Measurements from ENCODE around the gene ABCG1.

Gene ABCG1

GRCh38 chr21:42233067-42233961 is 14.4 kb downstream of the ABCG1 start:
- DNase-seq = no peak

GRCh38 chr21:42234041-42234440 is 15.1 kb downstream of the ABCG1 start:
- no peak for DNase-seq

DNA sequence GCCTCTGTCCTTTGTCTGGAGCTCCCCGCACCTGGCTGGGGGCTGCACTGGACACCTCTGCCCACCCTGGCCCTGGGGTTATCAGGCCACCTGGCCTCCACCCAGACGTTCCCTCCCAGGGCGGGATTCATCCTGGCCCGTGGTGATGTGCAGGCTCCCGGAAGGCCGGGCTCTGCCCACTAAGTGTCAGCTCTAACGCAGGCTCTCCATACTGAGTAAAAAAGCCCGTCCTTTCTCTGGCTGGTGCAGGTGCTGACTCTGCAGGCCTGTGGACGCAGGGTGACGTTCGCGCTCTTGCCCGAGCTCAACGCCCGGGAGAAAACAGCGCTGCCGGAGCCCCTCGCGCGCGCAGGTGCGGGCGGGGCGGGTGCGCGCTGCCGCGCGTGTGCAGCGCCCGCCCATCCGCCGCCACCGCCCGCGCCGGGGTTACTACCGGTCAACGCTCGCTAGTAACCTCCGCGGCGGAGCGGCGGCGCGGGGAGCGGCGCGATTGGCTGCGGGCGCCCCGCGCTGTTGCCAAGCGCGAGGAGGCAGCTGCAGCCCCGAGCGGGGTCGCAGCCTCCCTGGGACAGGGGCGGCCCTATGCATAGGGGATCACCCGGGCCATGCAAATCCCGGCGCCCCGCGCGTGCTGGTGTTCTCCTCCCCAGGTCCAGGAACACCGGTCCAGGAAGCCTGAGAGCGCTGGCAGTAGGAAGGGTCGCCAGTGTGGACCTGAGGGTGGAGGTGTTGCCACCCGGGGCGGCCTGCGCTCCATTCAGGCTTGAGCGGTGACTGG is 15.7 kb downstream of the ABCG1 start:
- DNase-seq = peak; percentile 38

- no peak for DNase-seq
Measured at GRCh38 chr21:42235593-42235992, 16.7 kb downstream of the ABCG1 start.

GRCh38 chr21:42236014-42236413 is 17.1 kb downstream of the ABCG1 start:
- no peak for DNase-seq

DNA sequence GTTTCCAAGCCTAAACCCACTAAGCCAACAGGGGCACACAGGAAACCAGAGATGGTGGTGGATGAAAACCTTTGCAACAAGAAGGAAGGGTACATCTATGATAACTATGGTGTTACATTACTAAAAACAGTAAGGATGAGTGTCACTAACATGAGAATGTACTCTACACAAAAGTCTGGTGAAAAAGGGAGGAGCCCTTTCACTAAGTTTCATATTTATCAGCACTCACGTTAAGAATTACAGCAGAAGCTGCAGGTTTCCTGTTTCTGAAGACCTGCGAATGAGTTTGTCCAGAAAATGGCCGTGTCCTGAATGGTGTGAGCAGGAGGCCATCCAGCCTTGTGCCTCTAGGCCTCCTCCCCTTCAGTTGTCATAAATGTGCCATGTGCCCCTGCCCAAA is 17.8 kb downstream of the ABCG1 start:
- DNase-seq = no peak

DNA sequence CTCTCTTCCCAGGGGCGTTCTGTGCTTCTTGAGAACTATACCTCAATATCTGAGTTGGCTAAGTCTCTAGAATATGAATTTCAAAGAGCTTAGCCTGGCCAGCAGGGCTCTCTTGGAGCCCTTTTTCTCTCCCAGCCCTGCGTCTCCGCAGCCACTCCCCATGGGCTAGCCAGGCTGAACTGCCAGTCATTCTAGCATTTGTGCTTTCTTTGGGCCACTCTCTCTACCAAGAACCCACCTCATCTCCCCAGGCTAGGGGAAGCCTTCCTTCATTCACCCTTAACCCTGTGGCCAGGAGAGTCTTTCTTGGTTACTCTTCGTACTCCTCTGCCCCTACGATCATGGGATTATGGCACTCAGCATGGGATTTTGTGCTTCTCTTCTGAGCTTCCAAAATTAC is 18.2 kb downstream of the ABCG1 start:
- DNase-seq = no peak

DNA sequence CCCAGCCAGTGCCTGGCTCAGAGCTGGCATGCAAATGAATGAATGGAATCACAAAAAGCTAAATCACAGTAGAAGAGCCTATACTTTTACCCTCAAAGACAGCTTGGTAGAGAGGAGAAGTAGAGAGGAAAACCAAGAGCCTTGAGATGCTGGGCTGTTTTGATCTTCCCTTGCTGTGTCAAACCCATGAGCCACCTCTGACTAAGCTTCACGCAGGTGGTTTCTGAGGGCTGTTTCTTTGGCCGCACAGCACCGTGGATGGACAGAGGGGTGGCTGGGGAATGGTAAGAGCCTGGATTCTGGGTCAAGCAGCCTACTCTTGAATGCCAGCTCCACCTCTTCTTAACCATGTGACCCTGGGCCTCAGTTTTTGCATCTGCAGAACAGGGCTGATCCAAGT is 18.6 kb downstream of the ABCG1 start:
- DNase-seq = no peak

DNA sequence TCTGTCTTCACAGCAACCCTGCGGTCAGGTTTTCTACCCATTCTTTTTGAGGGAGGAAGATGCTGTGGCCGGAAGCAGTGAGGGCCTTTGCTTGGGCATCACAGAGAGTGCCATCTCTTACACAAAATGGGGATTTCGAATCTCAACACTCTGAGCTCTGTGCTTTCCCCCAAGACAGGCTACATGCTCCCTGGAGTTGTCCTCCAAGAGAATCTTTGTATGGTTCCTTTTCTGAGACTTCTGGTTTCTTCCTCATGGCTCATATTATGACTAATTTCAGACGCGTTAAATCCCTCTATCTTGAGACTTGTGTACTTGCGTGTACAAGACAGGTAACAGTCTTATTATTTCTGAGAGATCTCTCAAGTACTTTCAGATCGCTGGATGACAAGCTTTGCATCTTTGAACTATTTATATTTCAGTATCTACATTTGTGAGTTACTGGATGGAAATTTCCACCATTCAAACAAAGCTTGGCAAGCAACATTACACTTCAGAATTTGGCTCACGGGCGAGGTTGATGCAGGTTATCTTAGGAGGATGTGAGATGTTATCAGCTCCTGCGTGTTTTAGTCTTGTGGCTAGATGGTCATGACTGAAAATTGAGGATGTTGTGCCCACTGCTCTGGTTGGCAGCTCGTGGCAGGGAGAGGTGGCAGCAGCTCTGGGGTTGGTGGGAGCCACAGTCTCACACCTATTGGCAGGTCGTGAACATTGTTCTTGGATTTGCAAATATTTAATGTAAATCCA is 19.4 kb downstream of the ABCG1 start:
- no peak for DNase-seq

DNA sequence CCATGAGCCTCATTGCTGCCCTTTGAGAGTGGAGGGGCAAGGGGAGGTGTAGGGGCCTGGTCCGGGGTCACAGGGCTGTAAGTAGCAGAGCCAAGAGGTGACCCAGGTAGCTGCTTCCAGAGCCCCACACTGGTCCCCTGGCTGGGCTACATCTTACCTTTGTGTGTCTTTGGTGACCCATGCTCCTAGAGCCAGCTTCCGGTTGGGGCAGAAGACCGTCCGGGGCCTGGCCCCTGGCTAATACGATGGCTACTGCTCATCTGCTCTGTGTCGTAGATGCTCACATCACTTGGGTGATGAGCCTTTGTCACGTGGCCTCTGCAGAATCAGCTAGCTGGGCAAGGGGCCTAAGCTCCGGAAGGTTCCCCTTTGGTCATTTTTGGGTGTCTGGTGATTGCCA is 20.6 kb downstream of the ABCG1 start:
- DNase-seq = no peak

DNA sequence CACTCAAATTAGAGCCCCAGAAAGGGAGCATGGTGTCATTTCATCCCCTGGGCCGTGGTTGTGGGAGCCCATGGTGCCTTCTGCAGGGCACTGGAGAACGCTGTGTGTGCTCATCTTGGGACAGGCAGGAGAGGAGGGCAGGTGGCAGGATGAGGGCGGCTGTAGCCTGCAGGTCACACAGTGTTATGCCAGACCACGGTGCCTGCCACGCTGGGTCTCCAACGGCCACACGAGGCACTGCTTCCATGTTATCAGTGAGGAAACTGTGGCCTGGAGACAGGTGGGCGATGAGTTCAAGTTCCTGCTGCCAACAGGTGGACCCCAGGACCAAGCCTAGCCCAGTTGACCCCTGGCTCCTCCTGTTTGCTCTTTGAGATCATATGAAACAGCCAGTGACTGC is 21.0 kb downstream of the ABCG1 start:
- no peak for DNase-seq

DNA sequence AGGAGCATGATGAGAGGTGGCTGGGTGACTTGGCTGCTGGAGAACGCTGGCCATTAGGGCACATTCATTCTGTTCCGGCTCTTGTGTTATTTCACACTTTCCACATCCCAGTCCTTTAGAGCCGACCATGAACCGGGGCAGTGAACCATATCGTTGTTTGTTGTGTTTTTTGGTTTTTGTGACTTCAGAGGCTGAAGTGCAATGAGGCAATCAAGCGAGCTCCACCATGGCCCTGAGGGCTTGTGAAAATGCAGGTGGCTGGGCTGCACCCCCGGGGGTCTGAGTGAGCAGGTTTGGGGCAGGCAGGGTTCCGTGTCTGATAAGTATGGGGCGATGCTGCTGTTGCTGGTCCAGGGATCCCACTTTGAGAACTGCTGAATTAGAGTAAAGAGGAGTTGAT is 23.7 kb downstream of the ABCG1 start:
- DNase-seq = no peak

- DNase-seq = no peak
Measured at GRCh38 chr21:42243026-42243425, 24.1 kb downstream of the ABCG1 start.

- DNase-seq = no peak
Measured at GRCh38 chr21:42245331-42246193, 26.6 kb downstream of the ABCG1 start.

DNA sequence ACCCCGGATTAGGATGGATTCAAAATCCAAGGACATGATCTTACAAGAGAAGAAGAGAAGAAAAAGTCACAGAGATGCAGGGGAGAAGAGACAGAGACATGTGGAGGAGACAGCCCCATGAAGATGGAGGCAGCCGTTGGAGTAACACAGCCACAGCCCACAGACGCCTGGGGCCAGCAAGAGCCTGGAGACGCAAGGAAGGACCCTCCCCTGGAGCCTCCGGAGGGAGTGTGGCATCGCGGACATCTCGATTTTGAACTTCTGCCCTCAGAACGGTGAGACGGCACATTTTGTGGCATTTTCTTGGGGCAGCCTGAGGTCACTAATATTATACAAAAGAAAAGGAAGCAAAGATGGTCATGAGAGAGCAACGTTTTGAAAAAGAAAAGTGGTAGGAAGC is 28.8 kb downstream of the ABCG1 start:
- DNase-seq = no peak

- DNase-seq = no peak
Measured at GRCh38 chr21:42248241-42248640, 29.3 kb downstream of the ABCG1 start.

DNA sequence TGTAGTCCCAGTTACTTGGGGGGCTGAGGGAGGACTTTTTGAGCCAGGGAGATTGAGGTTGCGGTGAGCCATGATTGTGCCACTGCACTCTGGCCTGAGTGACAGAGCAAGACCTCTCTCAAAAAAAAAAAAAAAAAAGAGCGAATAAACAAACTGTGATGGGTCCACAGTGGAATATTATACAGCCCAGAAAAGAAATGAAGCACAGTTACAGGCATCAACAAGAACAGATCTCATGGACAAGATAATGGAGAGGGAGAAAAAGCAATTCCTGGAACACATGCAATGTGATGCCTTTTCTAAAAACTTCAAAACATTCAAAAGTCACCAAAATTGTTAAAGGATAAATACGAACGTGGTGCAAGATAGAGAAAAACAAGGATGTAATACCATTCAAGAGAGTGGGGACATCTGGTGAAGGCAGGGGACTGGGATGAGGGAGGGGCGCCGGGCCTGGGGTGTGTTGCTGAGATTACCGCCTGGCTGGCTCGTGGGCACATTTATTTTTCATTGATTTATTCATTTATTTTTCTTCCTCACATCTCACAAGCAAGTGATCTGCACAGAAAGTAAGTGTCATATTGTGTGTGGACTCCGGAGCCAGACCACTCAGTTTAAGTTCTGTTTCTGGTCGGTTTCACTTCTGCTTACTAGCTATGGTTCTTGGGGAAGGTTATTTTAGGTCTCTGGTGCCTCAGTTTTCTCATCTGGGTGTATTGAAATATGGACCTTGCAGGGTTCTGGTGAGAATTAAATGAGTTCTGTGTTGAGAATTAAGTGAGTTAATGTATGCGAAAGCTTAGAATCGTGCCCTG is 30.1 kb downstream of the ABCG1 start:
- no peak for DNase-seq

- DNase-seq = no peak
Measured at GRCh38 chr21:42250422-42251403, 31.8 kb downstream of the ABCG1 start.

DNA sequence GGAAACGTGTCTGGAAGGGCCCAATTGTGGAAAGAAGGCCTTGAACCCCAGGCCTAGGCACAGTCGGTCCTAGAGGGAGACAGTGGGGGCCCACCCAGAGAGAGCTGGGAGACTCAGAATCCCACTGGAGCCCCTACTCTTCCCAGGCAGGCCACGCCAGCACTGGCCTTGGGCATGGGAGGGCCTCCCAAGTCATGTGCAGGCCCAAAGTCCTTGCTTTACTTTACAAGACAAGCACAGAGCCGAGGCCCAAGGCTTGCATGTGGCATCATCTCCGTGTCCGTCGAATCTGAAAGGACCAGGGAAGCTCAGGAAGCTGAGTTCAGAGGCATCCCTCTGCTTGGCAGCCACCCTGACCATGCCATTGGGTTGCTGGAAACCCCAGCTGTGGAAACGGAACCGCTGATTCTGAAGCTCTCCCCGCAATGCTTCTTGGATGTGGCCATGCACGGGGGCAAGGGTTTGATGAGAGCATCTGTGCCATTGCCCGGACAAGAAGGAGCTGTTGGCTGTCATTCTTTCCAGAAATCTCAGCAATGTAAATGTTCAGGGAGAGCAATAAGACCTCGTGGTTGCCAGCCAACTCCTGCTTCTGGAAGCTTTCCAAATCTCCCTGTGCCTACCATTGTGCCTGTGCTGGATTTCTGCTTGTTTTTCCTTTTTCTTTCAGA is 32.8 kb downstream of the ABCG1 start:
- DNase-seq = no peak

DNA sequence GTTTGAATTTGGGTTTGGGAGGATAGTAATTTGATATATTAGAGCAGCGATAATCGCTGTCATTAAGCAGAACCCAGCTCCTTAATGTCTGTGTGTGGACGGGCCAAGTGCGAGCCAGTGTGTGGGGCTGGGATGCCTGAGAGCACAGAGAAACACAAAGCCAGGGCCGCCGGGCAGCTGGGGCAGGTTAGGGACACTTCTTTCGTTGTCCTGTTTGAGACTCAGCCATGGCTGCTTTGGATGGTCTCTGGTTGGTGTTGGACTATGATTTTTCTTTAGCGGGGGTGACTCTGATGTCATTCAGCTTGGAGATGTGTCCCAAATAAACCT is 33.4 kb downstream of the ABCG1 start:
- no peak for DNase-seq

All from NCI-H1048 (cell line).